Mammary epithelial cell (primary cell): Measurements from ENCODE around the gene PLCH1.

Experiments used
- CTCF ChIP-seq, 2 donors: IDR thresholded peaks in 1 of 2; conservative IDR thresholded peaks in 1 of 2; 2 replicates each; pipeline ENCODE4 v1.5.1; 2011 to 2012; ENCODE audit warnings: inconsistent platforms in 2 of 2, low read length in 2 of 2, mild to moderate bottlenecking in 2 of 2, control low read depth in 1 of 2, low read depth in 1 of 2; ENCODE audit not compliant: insufficient read depth in 1 of 2; ENCODE audit errors: extremely low read depth in 1 of 2
- EZH2 ChIP-seq: IDR thresholded peaks from 2 replicates; pipeline ENCODE4 v1.6.1; 2012; ENCODE audit warnings: low read length, inconsistent platforms, borderline replicate concordance

- no peak for TF ChIP-seq CTCF (conservative IDR thresholded peaks at IDR 0.05 in 1 of 2, IDR thresholded peaks at IDR 0.05 in 1 of 2; ENCODE audit: extremely low read depth in 1 of 2, insufficient read depth in 1 of 2, low read depth in 1 of 2, low read length in 2 of 2)
- TF ChIP-seq EZH2, result no peak
Observed at GRCh38 chr3:155391104-155391503, 353.8 kb downstream of the PLCH1 start.
